Ascending aorta (tissue), 2 donors: ENCODE results near the gene KANTR. TPM values are rescaled to one million over a fixed set of nuclear protein-coding genes. Genes with fewer than 3 reads are reported as not detected.

ENCODE experiments used
- DNase-seq, 2 donors: peaks; one replicate each; pipeline ENCODE4 v3.0.0-alpha.2; 2019; ENCODE audit warnings: low spot score in 2 of 2
- H3K27ac ChIP-seq, 2 donors: fragments of 200-600 bp; sonication (generic); one replicate each; pipeline ENCODE4 v1.5.1; 2016 to 2017; ENCODE audit warnings: mild to moderate bottlenecking in 1 of 2
- H3K27me3 ChIP-seq: fragments of 200-600 bp; sonication (generic); one replicate; pipeline ENCODE4 v1.5.1; 2017
- H3K36me3 ChIP-seq, 2 donors: fragments of 200-600 bp; sonication (generic); one replicate each; pipeline ENCODE4 v1.5.1; 2016
- H3K4me1 ChIP-seq, 2 donors: fragments of 200-600 bp; sonication (generic); one replicate each; pipeline ENCODE4 v1.5.1; 2016 to 2017; ENCODE audit warnings: mild to moderate bottlenecking in 1 of 2
- H3K4me3 ChIP-seq, 2 donors: fragments of 200-600 bp; sonication (generic); one replicate each; pipeline ENCODE4 v1.5.1; 2016 to 2017; ENCODE audit warnings: mild to moderate bottlenecking in 1 of 2
- H3K9me3 ChIP-seq, 2 donors: fragments of 200-600 bp; sonication (generic); one replicate each; pipeline ENCODE4 v1.5.1; 2016
- intact Hi-C: fragments of 100-400 bp; cut with DNase I; formaldehyde crosslinking; loops from one replicate; pipeline ENCODE4 v1.15.1; 2023
- total RNA-seq: library from RNA; depleted of rRNA; stranded (reverse); fragments of >200 nt; gene quantifications from one replicate; pipeline ENCODE4 v1.1.0, GENCODE V29; 2016
- TF ChIP-seq, protein P1 (sequence below), 3 experiments: fragments of 200-600 bp in 2 of 3; fragments of 450-650 bp in 1 of 3; sonication (generic) in 2 of 3; IDR thresholded peaks; one replicate each; pipeline ENCODE4 v1.5.1; 2016 to 2019; ENCODE audit warnings: antibody characterized with exemption in 3 of 3, mild to moderate bottlenecking in 1 of 3, moderate library complexity in 1 of 3

Gene KANTR
- total RNA-seq, 1 donor from 2014 or later: 5.0 TPM

DNA sequence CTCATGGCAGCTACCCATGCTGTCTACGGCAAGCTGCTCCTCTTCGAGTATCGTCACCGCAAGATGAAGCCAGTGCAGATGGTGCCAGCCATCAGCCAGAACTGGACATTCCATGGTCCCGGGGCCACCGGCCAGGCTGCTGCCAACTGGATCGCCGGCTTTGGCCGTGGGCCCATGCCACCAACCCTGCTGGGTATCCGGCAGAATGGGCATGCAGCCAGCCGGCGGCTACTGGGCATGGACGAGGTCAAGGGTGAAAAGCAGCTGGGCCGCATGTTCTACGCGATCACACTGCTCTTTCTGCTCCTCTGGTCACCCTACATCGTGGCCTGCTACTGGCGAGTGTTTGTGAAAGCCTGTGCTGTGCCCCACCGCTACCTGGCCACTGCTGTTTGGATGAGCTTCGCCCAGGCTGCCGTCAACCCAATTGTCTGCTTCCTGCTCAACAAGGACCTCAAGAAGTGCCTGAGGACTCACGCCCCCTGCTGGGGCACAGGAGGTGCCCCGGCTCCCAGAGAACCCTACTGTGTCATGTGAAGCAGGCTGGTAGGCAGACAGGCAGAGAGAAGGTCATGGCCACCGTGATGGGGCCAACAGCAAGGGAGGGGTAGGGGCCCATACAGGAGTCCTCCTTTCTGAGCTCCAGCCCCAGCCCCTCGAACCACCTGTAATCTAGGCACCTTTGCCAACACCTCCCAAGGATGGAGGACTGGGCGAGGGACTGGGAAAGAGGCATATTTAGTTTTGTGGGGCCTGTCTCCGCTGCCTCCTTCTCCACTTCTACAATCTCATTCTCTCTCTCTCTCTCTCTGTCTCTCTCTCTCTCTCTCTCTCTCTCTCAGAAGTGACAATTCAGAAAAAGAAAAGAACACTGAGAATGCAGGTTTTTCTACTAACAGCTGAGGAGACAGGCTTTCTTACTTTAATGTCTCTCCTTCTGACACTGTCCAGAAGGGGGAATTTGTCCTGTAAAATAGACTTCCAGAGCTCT is 16.4 kb upstream of the KANTR start:
- H3K27ac ChIP-seq: no peak overlapping the region
- H3K9me3 ChIP-seq: no peaks in the 10 kb centered on the region
- intact Hi-C loops: no loop called here
- H3K4me3 ChIP-seq: no peak overlapping the region
- H3K4me1 ChIP-seq: no peaks in the 10 kb centered on the region
- no peaks in the 10 kb centered on the region for H3K36me3 ChIP-seq
- TF ChIP-seq, protein P1, sequence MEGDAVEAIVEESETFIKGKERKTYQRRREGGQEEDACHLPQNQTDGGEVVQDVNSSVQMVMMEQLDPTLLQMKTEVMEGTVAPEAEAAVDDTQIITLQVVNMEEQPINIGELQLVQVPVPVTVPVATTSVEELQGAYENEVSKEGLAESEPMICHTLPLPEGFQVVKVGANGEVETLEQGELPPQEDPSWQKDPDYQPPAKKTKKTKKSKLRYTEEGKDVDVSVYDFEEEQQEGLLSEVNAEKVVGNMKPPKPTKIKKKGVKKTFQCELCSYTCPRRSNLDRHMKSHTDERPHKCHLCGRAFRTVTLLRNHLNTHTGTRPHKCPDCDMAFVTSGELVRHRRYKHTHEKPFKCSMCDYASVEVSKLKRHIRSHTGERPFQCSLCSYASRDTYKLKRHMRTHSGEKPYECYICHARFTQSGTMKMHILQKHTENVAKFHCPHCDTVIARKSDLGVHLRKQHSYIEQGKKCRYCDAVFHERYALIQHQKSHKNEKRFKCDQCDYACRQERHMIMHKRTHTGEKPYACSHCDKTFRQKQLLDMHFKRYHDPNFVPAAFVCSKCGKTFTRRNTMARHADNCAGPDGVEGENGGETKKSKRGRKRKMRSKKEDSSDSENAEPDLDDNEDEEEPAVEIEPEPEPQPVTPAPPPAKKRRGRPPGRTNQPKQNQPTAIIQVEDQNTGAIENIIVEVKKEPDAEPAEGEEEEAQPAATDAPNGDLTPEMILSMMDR (IDR thresholded peaks at IDR 0.05): no peak
- DNase-seq: peak in 1 of 2 donors; percentile 31
- no peaks in the 10 kb centered on the region for H3K27me3 ChIP-seq

DNA sequence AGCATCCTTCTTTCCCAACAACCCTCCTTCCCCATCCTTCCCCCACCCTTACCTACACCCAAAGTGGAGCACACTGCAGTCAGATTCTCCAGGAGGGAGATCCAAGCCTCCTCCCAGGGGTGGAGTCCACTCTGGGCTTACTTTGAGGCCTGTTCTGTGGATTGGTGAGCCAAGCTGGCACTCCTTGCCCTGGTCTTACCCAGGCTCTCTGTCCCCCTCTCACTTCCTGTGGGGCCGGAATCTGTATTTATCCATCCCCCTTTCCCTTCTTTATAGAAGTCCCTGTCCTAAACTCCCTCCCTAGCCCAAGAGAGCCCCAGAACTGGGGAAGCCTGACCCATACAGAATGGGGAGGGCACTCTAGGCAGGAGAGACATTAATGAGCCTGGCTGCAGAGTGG is 15.0 kb upstream of the KANTR start:
- TF ChIP-seq, protein P1 (IDR thresholded peaks at IDR 0.05): no peak
- no peaks in the 10 kb centered on the region for H3K27me3 ChIP-seq
- H3K27ac ChIP-seq: peak overlapping the region; percentile 56 to 88
- intact Hi-C loops: no loop called here
- H3K4me1 ChIP-seq: no peaks in the 10 kb centered on the region
- H3K36me3 ChIP-seq: no peaks in the 10 kb centered on the region
- H3K4me3 ChIP-seq: no peak overlapping the region
- H3K9me3 ChIP-seq: no peaks in the 10 kb centered on the region
- peak in 1 of 2 donors; percentile 28 for DNase-seq

DNA sequence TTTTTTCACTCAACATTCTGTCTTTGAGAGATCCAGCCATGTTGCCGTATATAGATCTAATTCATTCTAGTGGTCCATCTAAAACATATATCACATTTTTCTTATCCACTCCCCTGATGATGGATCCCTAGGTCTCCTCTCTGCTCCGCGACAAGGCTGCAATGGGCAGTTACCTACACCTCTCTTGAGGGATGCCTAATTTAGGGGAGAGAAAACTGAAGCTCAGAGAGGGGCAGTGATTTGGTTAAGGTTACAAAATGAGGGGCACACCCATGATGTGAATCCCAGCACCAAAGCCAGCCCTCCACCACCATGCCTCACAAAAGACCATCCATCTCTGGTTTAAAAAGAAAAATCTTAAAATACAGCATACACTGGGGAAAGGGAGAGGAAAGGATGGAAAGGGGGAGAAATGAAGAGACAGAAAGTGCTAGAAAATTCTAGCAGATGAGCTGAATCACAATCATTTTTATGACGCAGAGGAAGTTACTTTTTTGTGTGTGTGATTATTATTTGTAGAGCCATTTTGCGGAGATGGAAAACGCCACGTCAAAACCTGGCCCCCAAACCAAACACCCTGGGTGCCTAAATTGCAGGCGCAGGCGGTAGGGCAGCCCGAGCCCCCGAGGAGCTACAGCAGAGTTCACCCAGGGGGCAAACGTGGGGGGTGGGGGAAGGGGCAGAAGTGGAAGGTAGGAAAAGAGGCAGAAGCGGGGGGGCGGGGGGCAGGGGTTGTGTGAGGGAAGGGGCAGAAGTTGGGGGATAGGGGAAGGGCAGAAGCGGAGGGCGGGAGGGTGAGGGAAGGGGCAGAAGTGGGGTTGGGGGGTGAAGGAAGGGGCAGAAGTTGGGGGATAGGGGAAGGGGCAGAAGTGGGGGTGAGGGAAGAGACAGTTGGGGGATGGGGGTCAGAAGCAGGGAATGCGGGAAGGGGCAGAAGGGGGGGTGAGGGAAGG is 13.0 kb upstream of the KANTR start:
- intact Hi-C loops: loop anchor here (10.0 kb wide), 1 partner anchor 604 kb away; the partner anchor contains the start of gene HUWE1
- no peaks in the 10 kb centered on the region for H3K27me3 ChIP-seq
- H3K36me3 ChIP-seq: peaks cover 4 to 16% of the 10 kb centered on the region in 2 donors
- TF ChIP-seq, protein P1 (IDR thresholded peaks at IDR 0.05): no peak
- peaks cover 0 to 2% of the 10 kb centered on the region in 2 donors for H3K4me1 ChIP-seq
- no peaks in the 10 kb centered on the region for H3K9me3 ChIP-seq
- peak in 1 of 2 donors; percentile 61 for DNase-seq
- peak overlapping the region; percentile 21 to 52 for H3K4me3 ChIP-seq
- H3K27ac ChIP-seq: peak overlapping the region; percentile 88 to 96

DNA sequence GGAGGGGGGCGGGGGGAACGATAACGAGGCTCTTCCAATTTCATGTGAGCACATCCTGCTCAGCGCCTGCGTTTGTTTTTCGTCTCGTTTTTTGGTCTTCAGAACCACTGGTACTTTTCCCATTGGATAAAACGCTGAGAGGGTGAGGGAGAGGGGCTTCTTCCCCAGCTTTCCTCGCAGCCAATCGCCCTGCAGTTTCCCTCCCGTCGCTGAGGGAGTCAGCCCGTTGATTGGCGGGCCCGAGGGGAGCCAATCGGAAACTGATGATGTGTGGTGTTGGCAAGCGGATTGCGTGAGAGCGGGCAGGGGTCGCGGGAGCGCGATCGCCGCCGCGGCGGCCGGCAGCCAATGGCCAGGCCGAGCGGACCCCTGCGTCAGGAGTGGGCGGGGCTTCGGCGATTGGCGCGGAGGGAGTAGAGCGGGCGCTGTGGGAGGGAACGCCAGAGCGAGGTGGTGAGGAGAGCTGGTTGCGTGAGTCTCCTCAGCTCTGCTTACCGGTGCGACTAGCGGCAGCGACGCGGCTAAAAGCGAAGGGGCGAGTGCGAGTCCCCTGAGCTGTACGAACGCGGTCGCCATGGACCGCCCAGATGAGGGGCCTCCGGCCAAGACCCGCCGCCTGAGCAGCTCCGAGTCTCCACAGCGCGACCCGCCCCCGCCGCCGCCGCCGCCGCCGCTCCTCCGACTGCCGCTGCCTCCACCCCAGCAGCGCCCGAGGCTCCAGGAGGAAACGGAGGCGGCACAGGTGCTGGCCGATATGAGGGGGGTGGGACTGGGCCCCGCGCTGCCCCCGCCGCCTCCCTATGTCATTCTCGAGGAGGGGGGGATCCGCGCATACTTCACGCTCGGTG is 11.8 kb upstream of the KANTR start, which contains the start of gene TSPYL2:
TSPYL2 (plus strand) TSS at position 443 of the 848 bp plus-strand sequence; CDS start at position 575, 132 bp downstream.
- Histone ChIP-seq H3K9me3 (no peaks in the 10 kb centered on the region), H3K4me1 (peaks cover 0 to 2% of the 10 kb centered on the region in 2 donors), H3K4me3 (peak within 1 kb of the TSS; percentile 74 to 97), H3K27ac (peak within 1 kb of the TSS; percentile 96), H3K27me3 (no peaks in the 10 kb centered on the region), H3K36me3 (peaks cover 4 to 23% of the 10 kb centered on the region in 2 donors)
- intact Hi-C loops: loop anchor here (10.0 kb wide), 1 partner anchor 603 kb away; the partner anchor contains the start of gene HUWE1
- TF ChIP-seq, protein P1 (IDR thresholded peaks at IDR 0.05): peak in 1 of 3 experiments; percentile 5
- peak; percentile 89 to 96 for DNase-seq
